Inferior parietal cortex (tissue), 1 donor: Measurements from ENCODE around the gene SCFD2.
"Not testable (repeated sequence)": the region's sequence is repeated elsewhere in the genome, so short reads cannot be mapped to it uniquely, and the experiment has no call there.

ENCODE experiments used
- DNase-seq: peaks from one replicate; pipeline ENCODE4 v3.0.0-alpha.2; 2016; ENCODE audit errors: extremely low spot score

The SCFD2 gene

GRCh38 chr4:53013873-53014775, 351.7 kb downstream of the SCFD2 start:
- no peak for DNase-seq

- no peak for DNase-seq
Measured at GRCh38 chr4:53012738-53013137, 353.1 kb downstream of the SCFD2 start.

GRCh38 chr4:53011259-53011905, 354.5 kb downstream of the SCFD2 start:
- DNase-seq, result no peak

- no peak for DNase-seq
Measured at GRCh38 chr4:53010318-53010717, 355.5 kb downstream of the SCFD2 start.

GRCh38 chr4:53009824-53010223, 356.0 kb downstream of the SCFD2 start:
- no peak for DNase-seq

- DNase-seq, result no peak
Measured at GRCh38 chr4:53007024-53007423, 358.8 kb downstream of the SCFD2 start.

GRCh38 chr4:53005808-53006207, 360.1 kb downstream of the SCFD2 start:
- DNase-seq, result no peak

- DNase-seq, result no peak
Measured at GRCh38 chr4:53005149-53005546, 360.7 kb downstream of the SCFD2 start.

GRCh38 chr4:53004497-53005148, 361.2 kb downstream of the SCFD2 start:
- no peak for DNase-seq

GRCh38 chr4:53003959-53004358, 361.9 kb downstream of the SCFD2 start:
- no peak for DNase-seq

- no peak for DNase-seq
Measured at GRCh38 chr4:53000560-53000959, 365.3 kb downstream of the SCFD2 start.

GRCh38 chr4:52999626-53000025, 366.2 kb downstream of the SCFD2 start:
- no peak for DNase-seq

GRCh38 chr4:52998413-52998812, 367.4 kb downstream of the SCFD2 start:
- DNase-seq, result no peak

- no peak for DNase-seq
Measured at GRCh38 chr4:52997132-52997416, 368.8 kb downstream of the SCFD2 start.

GRCh38 chr4:52996261-52997131, 369.4 kb downstream of the SCFD2 start:
- no peak for DNase-seq

- DNase-seq, result no peak
Measured at GRCh38 chr4:52995360-52996030, 370.4 kb downstream of the SCFD2 start.

- DNase-seq, result no peak
Measured at GRCh38 chr4:52994567-52994966, 371.3 kb downstream of the SCFD2 start.

- no peak for DNase-seq
Measured at GRCh38 chr4:52993771-52994170, 372.1 kb downstream of the SCFD2 start.

GRCh38 chr4:52992551-52992950, 373.3 kb downstream of the SCFD2 start:
- not testable (repeated sequence) for DNase-seq

- no peak for DNase-seq
Measured at GRCh38 chr4:52991472-52991871, 374.4 kb downstream of the SCFD2 start.

GRCh38 chr4:52990706-52991105, 375.2 kb downstream of the SCFD2 start:
- DNase-seq, result no peak
